GM08714 (cell line): ENCODE measurements around the gene IDS.
A peak's percentile ranks its signal among the peaks of the same experiment; 100 is the strongest.
"Not testable (repeated sequence)": the region's sequence is repeated elsewhere in the genome, so short reads cannot be mapped to it uniquely, and the experiment has no call there.

ENCODE experiments used
- H3K4me3 ChIP-seq: fragments of 200-500 bp; sonication (Bioruptor generic); 2 replicates; pipeline ENCODE4 v1.5.1; 2014; ENCODE audit warnings: mild to moderate bottlenecking, low read length, inconsistent platforms
- ZNF274 ChIP-seq: IDR thresholded peaks from 2 replicates; pipeline ENCODE4 v1.6.1; 2012; ENCODE audit warnings: mild to moderate bottlenecking, low read depth, low read length

The IDS gene

DNA sequence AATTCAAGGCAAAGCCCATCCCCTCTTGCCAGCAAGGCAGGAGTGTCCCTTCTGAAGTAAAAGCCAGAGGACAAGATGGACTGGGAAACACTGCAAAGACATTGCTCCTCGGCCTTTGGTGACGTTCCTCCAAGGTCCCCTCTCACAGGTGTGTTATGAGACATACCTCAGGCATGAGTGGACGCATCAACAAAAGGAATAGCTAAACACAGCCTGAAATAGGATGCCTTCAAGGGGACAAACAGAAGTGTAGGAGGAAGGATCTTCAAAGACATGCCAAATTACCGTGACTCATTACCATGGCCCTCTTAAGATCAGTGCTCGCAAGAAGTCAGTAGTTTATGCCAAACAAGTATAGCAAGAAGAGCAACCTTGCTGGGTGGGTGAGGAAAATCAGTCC is 6.0 kb upstream of the IDS start:
- TF ChIP-seq ZNF274, result no peak
- no peak overlapping the region for H3K4me3 ChIP-seq

DNA sequence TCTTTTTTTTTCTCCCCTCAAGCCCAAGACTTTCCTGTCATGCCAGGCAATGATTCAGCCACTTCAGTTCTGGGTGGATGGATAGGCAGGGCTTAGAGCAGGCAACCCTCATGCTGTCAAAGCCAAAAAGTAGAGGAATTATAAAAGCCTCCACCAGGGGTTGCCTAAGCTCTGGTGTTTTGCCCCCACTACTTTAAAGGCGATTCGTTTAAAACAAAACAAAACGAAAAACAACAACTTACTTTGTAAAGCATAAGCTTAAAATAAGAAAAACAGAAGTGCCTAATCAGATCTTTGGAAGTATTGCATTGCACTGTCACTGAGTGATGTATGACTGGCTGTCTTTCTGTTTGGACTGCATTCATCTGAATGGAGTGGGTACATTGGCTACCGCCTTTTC is 5.3 kb upstream of the IDS start:
- TF ChIP-seq ZNF274, result no peak
- no peak overlapping the region for H3K4me3 ChIP-seq

DNA sequence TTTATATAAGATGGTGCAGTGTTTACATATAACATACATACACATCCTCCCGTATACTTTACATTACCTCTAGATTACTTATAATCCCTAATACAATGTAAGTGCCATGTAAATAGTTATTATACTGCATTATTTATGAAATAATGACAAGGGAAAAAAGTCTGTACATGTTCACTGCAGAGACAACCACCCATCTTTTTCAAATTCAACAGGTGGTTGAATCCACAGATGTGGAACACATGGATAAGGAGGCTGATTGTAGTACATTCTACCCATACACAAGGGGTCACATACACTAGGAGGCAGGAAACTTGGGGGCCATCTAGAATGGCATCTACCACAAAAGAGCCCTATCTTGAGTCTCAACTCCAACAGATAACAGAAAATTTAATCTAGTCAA is 3.4 kb upstream of the IDS start:
- no peak for TF ChIP-seq ZNF274

DNA sequence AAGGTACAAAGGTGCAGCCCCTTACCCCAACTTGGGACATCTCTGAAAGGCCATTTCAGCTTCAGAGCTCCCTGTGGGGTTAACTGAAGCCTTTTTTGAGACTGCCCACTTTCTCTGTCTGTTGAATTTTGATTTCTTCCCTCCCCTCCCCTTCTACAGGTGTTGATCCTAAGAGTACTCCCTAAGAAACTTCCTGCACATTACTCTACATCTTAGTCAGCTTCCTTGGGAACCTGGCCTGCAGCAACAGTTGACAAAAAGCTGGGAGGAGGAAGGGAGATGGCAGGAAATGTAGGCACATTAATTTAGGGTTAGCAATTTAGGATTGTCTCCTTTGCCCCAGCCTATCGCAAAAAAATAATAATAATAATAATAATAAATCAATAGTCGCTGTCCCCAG is 1.2 kb upstream of the IDS start:
- H3K4me3 ChIP-seq, result no peak overlapping the region
- no peak for TF ChIP-seq ZNF274

More for the DNA sequence above, 3.4 kb upstream of the IDS start:
- H3K4me3 ChIP-seq, result no peak overlapping the region

DNA sequence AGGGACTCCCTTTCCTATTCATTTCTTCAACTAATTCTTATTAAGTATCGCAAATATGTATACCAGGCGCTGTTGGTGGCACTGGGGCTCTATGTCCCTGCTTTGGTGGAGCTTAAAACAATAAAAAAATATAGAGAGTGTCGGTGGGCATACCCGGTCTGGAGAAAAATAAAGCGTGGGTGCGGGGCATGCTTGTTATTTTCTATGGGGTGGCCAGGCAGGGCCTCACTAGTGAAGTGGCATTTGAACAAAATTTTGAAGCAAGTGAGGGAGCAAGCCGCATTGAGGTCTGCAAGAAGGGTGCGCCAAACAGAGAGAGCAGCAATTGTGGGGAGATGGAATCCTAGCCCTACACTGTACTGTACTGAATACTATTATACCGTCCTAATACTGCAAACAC is 565 bp upstream of the IDS start:
- no peak for TF ChIP-seq ZNF274
- no peak overlapping the region for H3K4me3 ChIP-seq

DNA sequence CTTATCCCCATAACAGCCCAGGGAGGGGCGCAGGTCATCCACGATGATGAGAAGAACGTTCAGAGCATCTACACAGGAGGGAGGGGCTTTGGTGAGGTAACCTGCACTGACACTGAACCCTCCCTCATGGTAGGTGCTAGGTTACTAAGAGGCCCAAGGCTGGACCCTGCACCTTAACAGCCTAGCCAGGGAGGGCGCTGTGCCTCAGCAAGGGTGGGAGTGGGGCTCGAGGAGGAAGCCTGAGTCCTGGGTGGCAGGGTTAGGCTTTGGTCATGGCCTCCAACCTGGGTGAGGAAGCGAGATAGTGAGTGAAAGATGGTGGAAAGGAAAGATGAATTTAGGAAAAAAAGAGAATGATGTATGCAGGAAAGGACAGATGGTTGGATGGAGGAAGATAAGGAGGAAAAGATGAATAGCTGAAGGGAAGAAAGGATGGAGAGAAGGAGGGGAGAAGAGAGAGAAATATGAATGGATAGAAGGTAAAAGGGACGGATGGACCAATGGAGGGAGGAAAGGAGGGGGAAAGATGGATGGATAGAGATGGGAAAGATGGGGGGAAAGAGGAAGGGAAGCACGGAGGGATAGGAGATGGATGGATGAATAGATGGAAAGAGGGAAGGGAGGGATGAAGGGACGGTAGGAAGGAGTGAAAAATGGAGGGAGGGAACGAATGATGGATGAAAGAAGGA is 736 bp downstream of the IDS start:
- TF ChIP-seq ZNF274, result no peak
- H3K4me3 ChIP-seq, result peak overlapping the region; percentile 78

DNA sequence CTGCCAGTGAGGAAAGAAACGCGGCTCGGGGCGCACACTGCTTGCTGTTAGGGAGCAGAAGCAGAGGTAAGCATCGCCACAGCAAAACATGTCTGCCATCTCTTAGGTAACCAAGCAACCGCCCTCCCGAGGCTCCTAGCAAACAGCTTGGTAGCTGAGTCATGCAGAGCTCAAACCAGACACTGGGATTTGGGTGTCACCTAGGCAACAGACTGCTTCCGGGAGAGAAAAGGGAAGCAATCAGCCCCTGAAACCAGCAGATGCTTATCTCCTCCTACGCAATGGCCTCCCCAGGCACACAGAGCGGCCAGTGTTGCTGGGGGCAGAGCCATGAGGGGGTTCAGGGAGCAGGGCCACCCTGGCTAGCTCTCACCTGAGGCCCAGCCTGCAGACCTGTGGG is 1.7 kb downstream of the IDS start:
- H3K4me3 ChIP-seq, result not testable (repeated sequence)

DNA sequence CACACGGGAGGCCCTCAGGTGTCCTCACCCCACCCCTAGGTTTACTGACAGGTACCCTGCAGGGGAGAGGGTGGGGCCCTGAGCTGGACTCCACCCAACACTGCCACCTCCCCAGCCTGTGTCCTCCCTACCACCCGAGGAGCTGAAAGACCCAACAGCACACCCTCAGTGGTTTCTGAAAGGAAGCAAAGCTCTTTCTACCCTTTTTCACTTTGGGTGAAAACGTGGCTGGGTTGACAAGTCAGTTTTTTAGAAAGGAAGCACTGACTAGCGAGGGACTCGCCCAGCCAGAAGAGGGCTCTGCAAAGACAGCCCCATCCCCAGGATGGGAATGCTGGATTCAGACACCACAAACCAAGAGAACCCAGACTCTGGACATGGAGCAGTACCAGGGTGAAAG is 2.2 kb downstream of the IDS start:
- not testable (repeated sequence) for H3K4me3 ChIP-seq

DNA sequence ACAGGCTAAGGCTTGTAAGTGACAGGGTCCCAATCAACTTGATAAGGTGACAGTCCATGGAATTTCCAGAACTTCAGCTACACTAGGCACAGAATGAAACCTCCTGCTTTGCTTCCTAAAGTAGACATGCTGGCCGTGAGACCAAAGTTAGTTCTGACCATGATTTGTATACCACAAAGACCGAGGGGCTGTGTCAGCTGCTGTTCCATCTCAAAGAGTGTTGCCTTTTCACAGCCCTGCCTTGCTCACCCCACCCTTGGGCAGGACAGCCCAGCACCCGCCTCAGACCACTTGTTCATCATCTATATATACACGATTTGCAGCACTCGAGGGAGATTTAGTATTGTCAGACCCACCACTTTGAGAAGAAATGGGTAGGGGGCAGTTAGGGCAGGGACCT is 5.3 kb downstream of the IDS start:
- H3K4me3 ChIP-seq, result no peak overlapping the region
- TF ChIP-seq ZNF274, result no peak

DNA sequence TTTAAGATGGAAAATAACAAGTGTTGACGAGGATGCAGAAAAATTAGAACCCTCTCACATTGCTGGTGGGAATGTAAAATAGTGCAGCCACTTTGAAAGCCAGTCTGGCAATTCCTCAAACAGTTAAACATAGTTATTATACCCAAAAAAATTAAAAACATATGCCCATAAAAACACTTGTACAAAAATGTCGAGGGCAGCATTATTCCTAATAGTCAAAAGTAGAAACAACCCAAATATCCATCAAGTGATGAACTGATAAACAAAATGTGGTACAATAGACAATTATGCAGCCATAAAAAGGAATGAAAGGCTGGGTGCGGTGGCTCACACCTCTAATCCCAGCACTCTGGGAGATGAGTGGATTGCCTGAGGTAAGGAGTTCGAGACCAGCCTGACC is 6.3 kb downstream of the IDS start:
- no peak for TF ChIP-seq ZNF274
- no peak overlapping the region for H3K4me3 ChIP-seq

DNA sequence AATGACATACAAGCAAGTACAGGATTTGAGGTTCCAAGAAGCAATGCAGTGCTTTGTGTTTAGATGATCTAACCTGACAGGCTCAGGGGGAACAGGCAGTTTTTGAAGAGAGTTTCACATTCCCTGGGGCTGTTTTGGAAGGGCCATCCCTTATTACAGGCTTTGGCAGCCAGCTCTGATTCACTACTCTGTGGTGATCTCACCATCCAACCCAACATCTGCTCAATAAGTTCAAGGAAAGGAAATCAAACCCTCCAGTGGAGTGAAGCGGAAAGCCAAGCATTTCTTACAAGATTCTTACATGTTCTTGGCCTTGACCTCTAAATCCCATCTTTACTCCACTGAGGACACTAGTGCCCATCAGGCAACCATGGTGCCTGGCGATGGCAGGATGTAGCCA is 7.5 kb downstream of the IDS start:
- H3K4me3 ChIP-seq, result no peak overlapping the region
- no peak for TF ChIP-seq ZNF274

DNA sequence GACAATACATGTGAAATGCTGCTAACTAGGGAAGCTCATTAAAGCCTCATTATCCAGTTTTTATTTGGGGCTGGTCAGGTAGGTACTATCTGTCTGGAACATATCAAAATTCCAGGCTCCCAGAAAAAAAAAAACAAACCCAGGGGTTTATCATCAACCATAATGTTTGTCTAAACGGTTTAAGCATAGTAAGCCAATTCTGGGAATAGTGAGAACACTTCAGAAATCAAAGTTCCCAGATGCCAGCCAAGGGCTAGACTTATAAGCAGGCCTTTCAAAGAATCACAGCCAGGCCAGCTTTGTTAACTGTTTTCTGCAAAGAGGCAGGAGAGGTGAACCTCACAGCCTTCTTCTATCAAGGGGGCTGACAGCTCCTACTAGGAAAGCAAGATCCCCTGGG is 8.1 kb downstream of the IDS start:
- no peak for TF ChIP-seq ZNF274
- H3K4me3 ChIP-seq, result no peak overlapping the region

DNA sequence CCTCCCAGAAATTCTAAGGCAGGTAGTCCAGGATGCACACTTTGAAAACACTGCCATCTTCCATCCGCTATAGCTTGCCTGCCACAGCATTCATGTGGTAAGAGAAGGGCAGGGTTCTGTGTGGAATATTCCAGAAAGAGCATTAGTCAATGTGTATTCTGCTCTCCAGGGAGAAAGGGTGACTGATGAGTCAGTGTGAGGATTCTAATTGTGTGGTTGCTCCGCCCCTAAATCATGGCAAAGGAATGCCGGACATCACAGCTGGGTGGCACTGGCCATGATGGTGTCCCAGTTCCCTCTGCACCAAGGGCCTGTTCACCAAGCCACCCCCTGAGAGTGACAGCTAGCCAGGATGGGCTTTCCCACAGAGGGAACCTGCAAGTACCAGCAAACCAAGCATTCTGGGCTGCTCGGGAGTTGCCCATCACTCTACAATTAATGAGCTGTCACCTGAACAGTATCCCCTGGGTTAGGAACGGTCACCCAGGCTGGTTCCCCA is 9.5 kb downstream of the IDS start:
- TF ChIP-seq ZNF274, result no peak

DNA sequence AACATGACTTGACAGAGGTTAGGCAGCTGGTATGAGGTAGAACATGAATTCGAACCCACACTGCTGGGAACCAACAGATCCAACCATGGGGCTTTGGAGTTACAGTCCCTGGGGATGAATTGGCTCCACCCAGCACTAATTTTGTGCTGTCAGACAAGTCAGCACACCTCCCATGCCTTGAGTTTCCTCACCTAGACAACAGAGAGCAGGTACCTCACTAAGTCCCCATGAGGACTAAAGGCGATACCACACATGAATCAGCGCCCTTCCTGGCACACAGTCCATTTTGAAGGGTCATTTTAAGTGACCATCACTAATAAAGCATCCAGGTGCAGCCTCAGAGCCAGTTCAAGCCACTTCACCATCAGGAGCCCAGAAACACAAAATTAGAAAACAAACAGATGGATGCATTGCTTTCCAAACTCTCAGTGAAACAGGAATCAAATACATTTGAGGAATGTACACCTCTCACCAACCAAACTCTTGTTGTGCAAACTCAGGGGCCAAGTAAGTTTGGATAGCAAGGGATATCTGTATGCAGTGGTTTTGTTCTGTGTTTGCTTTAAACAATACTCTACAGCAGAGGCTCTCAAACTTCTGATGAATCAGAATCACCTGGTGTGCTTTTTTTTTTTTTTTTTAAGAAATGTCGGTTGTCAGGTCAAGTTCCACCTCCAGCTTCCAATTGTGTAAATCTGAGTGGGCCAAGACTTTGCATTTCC is 10.1 kb downstream of the IDS start:
- H3K4me3 ChIP-seq, result no peak overlapping the region
- TF ChIP-seq ZNF274, result no peak

More for the DNA sequence above, 9.5 kb downstream of the IDS start:
- H3K4me3 ChIP-seq, result no peak overlapping the region

DNA sequence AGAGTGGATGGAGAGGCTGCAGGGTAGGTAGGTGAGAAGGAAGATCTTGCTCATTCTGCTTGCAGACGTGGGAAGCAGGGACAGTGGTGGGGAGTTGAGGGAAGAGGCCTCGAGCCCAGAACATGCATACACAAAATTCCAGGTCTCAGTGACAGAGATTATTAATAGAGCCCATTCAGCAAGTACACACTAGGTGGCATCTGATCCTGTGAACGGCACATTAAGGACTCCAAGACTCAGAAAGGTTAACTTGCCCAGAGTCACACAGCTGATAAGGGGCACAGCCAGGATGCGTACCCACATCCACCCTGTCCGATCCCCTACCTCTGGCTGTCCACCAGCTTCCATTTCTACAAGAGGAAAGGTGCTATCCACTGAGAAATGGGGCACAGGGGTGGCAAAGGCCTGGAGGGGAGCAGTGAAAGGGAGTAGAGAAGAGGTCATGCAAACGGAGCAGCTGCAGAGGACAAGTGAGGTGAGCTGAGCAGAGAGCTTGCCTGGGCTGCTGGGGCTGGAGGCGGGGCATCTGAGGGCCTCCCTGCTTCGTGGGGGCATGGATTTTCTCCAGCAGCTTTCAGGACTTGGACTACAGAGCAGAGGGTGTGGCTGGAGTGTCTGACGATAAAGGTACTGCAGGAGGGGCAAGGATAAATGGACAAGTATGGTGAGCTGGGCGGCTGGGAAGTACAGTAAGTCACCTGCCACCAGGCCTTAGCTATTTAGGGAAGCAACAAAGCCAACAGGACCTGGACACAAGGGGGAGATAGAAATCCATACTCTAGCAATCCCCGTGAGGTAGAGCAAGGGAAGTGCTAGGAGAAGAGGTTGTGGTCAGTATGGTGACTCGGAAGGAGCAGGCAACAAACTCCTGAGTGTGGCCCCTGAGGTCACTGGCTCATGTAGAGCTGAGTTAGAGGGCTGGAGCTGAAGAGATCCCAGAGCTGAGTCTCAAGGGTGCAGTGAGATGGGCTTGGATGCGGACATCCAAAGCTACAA is 11.2 kb downstream of the IDS start:
- TF ChIP-seq ZNF274, result no peak
- H3K4me3 ChIP-seq, result no peak overlapping the region
